ENCODE data around the gene BTRC.

The BTRC gene

DNA sequence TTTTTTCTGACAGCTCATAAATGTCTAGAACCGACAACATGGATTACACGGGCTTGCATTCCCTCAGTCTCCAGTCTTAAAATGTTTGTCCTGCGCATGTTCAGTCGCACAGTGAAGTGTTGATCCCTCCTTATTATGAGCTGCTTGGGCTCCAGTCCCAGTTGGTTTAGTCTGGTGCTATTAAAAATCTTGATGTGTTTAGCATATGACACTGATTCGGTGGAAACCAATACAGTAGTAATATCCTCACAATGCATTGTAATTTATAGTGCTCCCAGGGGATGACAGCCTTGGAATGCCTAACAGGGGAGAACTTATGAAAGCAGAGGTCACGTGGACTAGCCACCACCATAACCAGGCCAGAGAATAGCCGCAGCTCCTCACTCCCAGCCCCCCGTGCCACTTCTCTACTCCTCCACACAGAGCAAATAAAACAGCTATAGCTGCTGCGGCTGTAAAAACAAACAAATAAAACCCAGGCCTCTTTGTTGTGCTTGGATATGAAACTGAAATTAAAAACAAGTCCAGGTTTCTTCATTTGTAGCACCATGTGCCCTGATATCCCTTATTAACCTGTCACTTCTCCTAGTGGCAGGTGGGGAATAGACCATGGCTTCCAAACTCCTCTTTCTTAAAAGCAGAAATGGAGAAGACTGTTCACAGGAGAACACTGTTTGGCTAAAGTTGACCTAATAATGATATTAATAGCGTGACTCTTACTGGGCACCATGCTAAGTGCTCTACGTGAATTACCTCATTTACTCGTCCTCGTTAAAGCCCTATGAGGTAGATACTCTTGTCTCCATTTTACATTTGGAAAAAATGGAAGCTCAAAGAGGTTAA, 241.8 kb downstream of the BTRC start:
- DNase-seq = peak; percentile 7

DNA sequence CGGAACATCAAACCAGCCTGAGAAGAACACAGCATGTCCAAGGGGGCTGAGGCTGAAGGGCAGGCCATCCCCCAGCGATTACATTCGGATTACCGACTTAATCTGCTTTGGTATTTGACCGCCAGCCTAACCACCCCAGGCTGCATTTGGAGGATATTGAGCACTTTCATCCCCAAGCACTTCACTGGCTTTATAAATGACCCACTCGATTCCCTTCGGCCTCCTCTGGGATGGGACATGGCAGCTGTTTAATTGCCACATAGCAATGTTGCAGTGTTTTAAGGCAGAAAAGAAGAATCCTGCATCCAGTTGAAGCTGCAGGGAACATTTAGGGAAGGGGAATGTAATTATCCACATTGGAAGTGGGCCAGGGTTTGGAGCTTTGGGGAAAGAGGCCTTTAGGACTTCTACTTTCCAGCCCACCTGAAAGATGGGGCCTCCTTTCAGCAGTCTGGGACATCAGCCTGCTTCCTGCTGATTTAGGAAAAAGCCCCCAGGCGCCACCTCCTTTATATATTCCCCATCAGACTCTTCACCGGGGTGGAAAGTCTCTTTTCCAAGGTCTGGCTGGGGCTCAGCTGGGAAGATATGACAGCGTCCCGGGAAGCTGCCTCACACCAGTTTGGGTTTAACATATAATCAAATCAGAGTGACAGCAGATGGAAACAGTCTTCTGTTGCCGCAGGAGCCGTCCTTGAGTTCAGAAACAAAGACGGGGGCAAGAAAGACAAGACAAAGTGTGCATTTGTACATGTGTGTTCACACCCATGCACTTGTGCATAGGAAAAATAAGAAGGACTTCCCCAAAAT, 243.3 kb downstream of the BTRC start:
- DNase-seq = no peak

DNA sequence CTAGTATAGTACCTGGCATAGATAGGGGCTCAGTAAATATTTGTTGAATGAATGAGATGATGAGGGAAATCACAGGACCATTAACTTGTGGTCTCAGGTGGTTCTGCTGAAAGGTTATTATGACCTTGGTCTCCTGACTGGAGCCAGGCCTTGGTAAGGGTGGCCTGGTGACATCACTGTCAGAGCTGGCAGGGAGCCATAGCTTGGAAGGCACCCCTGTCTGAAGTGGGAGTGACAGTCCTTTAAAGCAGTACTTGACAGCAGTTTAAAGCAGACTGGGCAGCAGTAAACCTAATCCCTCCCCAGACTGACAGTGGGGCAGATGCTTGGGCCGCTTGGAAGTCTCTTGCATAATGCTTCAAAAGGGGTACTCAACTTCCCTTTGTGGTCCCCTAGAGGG, 247.6 kb downstream of the BTRC start:
- DNase-seq = peak; percentile 62

DNA sequence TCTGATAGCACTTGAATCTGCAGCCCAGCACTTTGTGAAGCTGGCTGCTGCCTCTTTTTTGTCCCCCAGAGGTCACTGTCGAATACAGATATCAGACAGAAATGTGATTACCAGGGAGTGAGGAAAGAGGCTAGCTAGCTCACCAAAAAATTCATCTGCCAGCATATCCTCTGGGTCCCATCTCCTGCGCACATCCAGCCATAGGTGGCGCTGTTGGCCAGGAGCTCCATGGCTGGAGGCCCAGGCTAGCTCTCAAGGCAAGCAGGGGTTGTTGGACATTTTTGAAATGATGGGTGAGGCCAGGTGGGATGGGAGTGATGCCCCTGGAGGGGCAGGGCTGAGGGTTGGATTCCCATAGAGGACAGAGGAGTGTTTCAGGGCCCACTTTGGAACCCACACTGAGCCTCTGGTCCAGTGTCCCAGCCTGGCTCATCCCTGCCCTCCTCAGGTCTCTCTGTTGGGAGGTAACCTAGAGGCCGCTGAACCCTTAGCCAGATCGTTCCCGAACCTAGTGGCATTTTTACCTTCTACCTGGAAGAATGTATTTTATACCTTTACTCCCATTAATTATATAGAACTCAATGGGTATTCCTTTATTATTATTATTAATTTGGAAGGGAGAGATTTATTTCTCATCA, 248.9 kb downstream of the BTRC start:
- peak; percentile 35 for DNase-seq
